Endothelial cell (in vitro differentiated cells): Measurements from ENCODE around the gene WFS1. TPM values are rescaled to one million over a fixed set of nuclear protein-coding genes. Genes with fewer than 3 reads are reported as not detected.

Experiments
- DNase-seq: peaks from one replicate; pipeline ENCODE4 v3.0.0; 2021; ENCODE audit warnings: low spot score
- H3K27ac Mint-ChIP-seq: one replicate; pipeline ENCODE4 v1.8.0; 2021; ENCODE audit warnings: mixed read lengths, inconsistent platforms; ENCODE audit not compliant: unreplicated experiment
- H3K27me3 Mint-ChIP-seq: one replicate; pipeline ENCODE4 v1.8.0; 2021; ENCODE audit warnings: mild to moderate bottlenecking, moderate library complexity, mixed read lengths, inconsistent platforms; ENCODE audit not compliant: unreplicated experiment
- H3K36me3 Mint-ChIP-seq: one replicate; pipeline ENCODE4 v1.8.0; 2021; ENCODE audit warnings: mild to moderate bottlenecking, low read depth, mixed read lengths, inconsistent platforms; ENCODE audit not compliant: unreplicated experiment
- H3K4me1 Mint-ChIP-seq: one replicate; pipeline ENCODE4 v1.8.0; 2021; ENCODE audit warnings: mild to moderate bottlenecking, mixed read lengths, inconsistent platforms; ENCODE audit not compliant: unreplicated experiment
- H3K4me3 Mint-ChIP-seq: one replicate; pipeline ENCODE4 v1.8.0; 2021; ENCODE audit warnings: mild to moderate bottlenecking, mixed read lengths, inconsistent platforms; ENCODE audit not compliant: unreplicated experiment
- H3K9me3 Mint-ChIP-seq: one replicate; pipeline ENCODE4 v1.8.0; 2021; ENCODE audit warnings: mixed read lengths, inconsistent platforms; ENCODE audit not compliant: unreplicated experiment
- total RNA-seq: library from RNA; stranded (reverse); fragmentation: NEBNext Ultra II Directional; extraction: Animal tissue kit (Norgen Biotek cat#: 25700); gene quantifications from one replicate; pipeline ENCODE4 v1.2.1, GENCODE V29; 2021; ENCODE audit not compliant: unreplicated experiment
- TF ChIP-seq, protein P1 (sequence below): fragments of 200-600 bp; sonication (generic); IDR thresholded peaks from one replicate; pipeline ENCODE4 v1.5.0; 2021; ENCODE audit warnings: antibody characterized with exemption; ENCODE audit not compliant: unreplicated experiment

WFS1 gene
- total RNA-seq, 1 donor from 2014 or later = 53.2 TPM

DNA sequence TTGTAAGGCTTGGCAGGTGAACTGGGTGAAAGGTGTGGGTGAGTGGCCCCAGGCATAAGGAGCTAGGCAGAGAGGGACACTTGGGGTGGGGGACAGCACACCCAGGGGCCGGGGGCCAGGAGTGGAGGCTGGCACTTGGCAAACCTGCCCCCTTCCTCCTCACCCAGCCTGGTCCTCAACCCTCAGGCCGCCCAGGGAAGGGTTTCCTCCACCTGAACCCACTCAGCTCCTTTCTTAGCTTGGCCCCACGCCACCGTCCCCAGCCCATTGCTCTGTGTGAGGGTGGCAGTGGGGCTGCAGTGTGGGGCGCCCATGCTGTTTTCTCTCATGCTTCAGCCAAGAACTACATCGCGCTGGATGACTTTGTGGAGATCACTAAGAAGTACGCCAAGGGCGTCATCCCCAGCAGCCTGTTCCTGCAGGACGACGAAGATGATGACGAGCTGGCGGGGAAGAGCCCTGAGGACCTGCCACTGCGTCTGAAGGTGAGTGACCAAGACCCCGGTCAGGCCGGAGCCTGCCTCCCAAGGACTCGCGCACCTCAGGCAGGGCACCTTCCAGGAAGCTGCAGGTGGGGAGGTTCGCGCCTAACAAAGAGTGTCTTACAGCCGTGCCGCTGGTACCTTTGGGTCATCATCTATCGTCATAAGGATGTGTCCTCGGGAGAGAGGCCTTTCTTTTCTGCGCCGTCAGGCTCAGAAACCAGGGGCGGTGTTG lies 25.2 kb downstream of the WFS1 start:
- DNase-seq = no peak
- peaks cover 35% of the 10 kb centered on the region for H3K36me3 Mint-ChIP-seq

DNA sequence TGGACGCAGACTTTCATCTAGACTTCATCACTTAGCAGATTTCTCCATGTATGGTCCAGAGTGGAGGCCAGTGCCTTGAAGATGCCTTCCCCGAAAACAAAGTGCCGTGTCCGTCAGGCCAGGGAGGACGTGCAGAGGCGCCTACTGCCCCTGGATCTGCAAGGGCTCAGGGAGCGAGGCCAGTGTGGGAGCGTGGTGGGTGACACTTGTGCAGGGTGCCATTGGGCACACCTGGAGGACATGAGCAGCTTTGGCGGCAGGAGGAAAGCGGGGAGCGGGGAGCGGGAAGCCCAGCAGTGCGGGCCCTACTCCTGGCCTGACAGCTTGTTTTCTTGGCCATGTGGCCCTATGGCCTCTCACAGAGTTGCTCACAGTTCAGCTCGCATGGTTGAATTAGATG lies 25.8 kb downstream of the WFS1 start:
- Mint-ChIP-seq H3K4me3 (no peak overlapping the region), H3K27me3 (peaks cover 5% of the 10 kb centered on the region), H3K9me3 (no peaks in the 10 kb centered on the region), H3K4me1 (peaks cover 4% of the 10 kb centered on the region), H3K36me3 (peaks cover 36% of the 10 kb centered on the region), H3K27ac (no peak overlapping the region)
- TF ChIP-seq, protein P1, sequence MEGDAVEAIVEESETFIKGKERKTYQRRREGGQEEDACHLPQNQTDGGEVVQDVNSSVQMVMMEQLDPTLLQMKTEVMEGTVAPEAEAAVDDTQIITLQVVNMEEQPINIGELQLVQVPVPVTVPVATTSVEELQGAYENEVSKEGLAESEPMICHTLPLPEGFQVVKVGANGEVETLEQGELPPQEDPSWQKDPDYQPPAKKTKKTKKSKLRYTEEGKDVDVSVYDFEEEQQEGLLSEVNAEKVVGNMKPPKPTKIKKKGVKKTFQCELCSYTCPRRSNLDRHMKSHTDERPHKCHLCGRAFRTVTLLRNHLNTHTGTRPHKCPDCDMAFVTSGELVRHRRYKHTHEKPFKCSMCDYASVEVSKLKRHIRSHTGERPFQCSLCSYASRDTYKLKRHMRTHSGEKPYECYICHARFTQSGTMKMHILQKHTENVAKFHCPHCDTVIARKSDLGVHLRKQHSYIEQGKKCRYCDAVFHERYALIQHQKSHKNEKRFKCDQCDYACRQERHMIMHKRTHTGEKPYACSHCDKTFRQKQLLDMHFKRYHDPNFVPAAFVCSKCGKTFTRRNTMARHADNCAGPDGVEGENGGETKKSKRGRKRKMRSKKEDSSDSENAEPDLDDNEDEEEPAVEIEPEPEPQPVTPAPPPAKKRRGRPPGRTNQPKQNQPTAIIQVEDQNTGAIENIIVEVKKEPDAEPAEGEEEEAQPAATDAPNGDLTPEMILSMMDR = no peak
- DNase-seq = no peak

More for the DNA sequence above, 25.2 kb downstream of the WFS1 start:
- no peak overlapping the region for H3K27ac Mint-ChIP-seq
- H3K27me3 Mint-ChIP-seq = peaks cover 4% of the 10 kb centered on the region
- peak overlapping the region; percentile 81 for H3K4me3 Mint-ChIP-seq
- TF ChIP-seq, protein P1 = no peak
- no peaks in the 10 kb centered on the region for H3K9me3 Mint-ChIP-seq
- peaks cover 4% of the 10 kb centered on the region for H3K4me1 Mint-ChIP-seq

GRCh38 chr4:6296026-6296425 lies 26.4 kb downstream of the WFS1 start:
- TF ChIP-seq, protein P1 = no peak
- Mint-ChIP-seq H3K4me1 (peaks cover 3% of the 10 kb centered on the region), H3K9me3 (no peaks in the 10 kb centered on the region), H3K36me3 (peaks cover 39% of the 10 kb centered on the region), H3K27ac (no peak overlapping the region), H3K4me3 (no peak overlapping the region), H3K27me3 (peaks cover 10% of the 10 kb centered on the region)
- DNase-seq = no peak

GRCh38 chr4:6297266-6297815 lies 27.7 kb downstream of the WFS1 start:
- TF ChIP-seq, protein P1 = no peak
- peaks cover 49% of the 10 kb centered on the region for H3K36me3 Mint-ChIP-seq
- H3K9me3 Mint-ChIP-seq = no peaks in the 10 kb centered on the region
- H3K27me3 Mint-ChIP-seq = peaks cover 11% of the 10 kb centered on the region
- no peak overlapping the region for H3K27ac Mint-ChIP-seq
- no peak overlapping the region for H3K4me3 Mint-ChIP-seq
- H3K4me1 Mint-ChIP-seq = peaks cover 2% of the 10 kb centered on the region
- no peak for DNase-seq

- Mint-ChIP-seq H3K36me3 (peaks cover 55% of the 10 kb centered on the region), H3K27ac (no peak overlapping the region), H3K4me1 (peaks cover 2% of the 10 kb centered on the region), H3K27me3 (peaks cover 11% of the 10 kb centered on the region), H3K4me3 (no peak overlapping the region), H3K9me3 (no peaks in the 10 kb centered on the region)
- no peak for DNase-seq
- TF ChIP-seq, protein P1 = no peak
These were observed 28.4 kb downstream of the WFS1 start for GRCh38 chr4:6298035-6298434.
